Neural cell (in vitro differentiated cells): ENCODE results near the gene CDCP2.

Source experiments
- POLR2AphosphoS5 ChIP-seq: IDR thresholded peaks from 2 replicates; pipeline ENCODE4 v1.6.1; 2012
- TF ChIP-seq, protein P1 (sequence below): fragments of 450-650 bp; IDR thresholded peaks from 2 replicates; pipeline ENCODE4 v1.5.1; 2014; ENCODE audit warnings: antibody characterized with exemption, mild to moderate bottlenecking, moderate library complexity; ENCODE audit not compliant: poor library complexity, severe bottlenecking
- TF ChIP-seq, protein P2 (sequence below): IDR thresholded peaks from 2 replicates; pipeline ENCODE4 v1.6.1; 2012; ENCODE audit warnings: borderline replicate concordance

DNA sequence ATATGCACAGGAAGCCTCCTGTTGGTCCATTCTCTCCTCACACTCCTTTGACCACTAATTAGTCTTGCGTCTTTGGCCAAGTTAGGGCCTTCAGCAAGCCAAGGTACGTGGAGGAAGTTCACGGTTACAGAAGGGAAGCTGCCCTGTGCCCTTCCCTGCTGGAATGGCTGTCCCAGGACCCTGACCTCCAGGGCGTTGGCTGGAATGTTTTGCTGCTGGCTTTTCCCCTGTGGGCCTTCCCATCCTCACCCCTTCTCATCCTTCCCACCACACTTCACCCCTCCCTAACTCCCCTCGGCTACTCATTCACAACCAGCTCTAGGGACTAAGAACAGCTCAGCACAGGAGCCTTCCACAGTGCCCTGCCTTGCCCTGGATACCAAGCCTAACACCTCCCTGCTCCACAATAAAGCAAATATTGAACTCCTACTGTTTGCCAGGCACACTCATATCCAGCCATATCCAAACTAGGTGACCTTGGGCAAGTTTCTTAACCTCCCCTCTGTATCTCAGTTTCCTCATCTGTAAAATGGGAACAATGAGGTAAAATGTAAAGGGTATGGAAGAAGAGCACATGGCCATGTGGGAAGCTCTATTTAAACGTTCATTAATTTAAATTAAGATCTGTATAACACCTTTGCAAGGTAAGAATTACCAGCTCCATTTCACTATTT is 8.8 kb upstream of the CDCP2 start:
- TF ChIP-seq, protein P1, sequence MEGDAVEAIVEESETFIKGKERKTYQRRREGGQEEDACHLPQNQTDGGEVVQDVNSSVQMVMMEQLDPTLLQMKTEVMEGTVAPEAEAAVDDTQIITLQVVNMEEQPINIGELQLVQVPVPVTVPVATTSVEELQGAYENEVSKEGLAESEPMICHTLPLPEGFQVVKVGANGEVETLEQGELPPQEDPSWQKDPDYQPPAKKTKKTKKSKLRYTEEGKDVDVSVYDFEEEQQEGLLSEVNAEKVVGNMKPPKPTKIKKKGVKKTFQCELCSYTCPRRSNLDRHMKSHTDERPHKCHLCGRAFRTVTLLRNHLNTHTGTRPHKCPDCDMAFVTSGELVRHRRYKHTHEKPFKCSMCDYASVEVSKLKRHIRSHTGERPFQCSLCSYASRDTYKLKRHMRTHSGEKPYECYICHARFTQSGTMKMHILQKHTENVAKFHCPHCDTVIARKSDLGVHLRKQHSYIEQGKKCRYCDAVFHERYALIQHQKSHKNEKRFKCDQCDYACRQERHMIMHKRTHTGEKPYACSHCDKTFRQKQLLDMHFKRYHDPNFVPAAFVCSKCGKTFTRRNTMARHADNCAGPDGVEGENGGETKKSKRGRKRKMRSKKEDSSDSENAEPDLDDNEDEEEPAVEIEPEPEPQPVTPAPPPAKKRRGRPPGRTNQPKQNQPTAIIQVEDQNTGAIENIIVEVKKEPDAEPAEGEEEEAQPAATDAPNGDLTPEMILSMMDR, result no peak
- no peak for TF ChIP-seq POLR2AphosphoS5
- TF ChIP-seq, protein P2, sequence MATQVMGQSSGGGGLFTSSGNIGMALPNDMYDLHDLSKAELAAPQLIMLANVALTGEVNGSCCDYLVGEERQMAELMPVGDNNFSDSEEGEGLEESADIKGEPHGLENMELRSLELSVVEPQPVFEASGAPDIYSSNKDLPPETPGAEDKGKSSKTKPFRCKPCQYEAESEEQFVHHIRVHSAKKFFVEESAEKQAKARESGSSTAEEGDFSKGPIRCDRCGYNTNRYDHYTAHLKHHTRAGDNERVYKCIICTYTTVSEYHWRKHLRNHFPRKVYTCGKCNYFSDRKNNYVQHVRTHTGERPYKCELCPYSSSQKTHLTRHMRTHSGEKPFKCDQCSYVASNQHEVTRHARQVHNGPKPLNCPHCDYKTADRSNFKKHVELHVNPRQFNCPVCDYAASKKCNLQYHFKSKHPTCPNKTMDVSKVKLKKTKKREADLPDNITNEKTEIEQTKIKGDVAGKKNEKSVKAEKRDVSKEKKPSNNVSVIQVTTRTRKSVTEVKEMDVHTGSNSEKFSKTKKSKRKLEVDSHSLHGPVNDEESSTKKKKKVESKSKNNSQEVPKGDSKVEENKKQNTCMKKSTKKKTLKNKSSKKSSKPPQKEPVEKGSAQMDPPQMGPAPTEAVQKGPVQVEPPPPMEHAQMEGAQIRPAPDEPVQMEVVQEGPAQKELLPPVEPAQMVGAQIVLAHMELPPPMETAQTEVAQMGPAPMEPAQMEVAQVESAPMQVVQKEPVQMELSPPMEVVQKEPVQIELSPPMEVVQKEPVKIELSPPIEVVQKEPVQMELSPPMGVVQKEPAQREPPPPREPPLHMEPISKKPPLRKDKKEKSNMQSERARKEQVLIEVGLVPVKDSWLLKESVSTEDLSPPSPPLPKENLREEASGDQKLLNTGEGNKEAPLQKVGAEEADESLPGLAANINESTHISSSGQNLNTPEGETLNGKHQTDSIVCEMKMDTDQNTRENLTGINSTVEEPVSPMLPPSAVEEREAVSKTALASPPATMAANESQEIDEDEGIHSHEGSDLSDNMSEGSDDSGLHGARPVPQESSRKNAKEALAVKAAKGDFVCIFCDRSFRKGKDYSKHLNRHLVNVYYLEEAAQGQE, result no peak
